Measurements from ENCODE around the gene RAPGEF6. TPM values are rescaled to one million over a fixed set of nuclear protein-coding genes. Genes with fewer than 3 reads are reported as not detected.

RAPGEF6 gene
- total RNA-seq, 3 donors from 2014 or later (not counting 1 experiment from before 2014, with no cell fraction given) = 30.1 to 61.0 (median 42.1) TPM

- Mint-ChIP-seq H3K4me1 (peaks cover 43 to 44% of the 10 kb centered on the region in 2 donors), H3K9me3 (no peaks in the 10 kb centered on the region), H3K27ac (peak overlapping the region; percentile 91 to 96), H3K4me3 (peak overlapping the region; percentile 90), H3K36me3 (no peaks in the 10 kb centered on the region), H3K27me3 (ENCODE audit: low read depth in 2 of 2) (no peaks in the 10 kb centered on the region)
- Histone ChIP-seq H3K27me3 (ENCODE audit: control insufficient read depth, insufficient read depth, low read length) (no peaks in the 10 kb centered on the region), H3K9me3 (ENCODE audit: control insufficient read depth, insufficient read depth, low read length) (no peaks in the 10 kb centered on the region), H3K36me3 (ENCODE audit: control insufficient read depth, insufficient read depth, low read length) (peaks cover 9% of the 10 kb centered on the region), H3K27ac (ENCODE audit: low read length) (peak overlapping the region; percentile 88), H3K4me3 (ENCODE audit: low read length) (peak overlapping the region; percentile 14), H3K4me1 (ENCODE audit: control insufficient read depth, insufficient read depth, low read length) (peaks cover 10% of the 10 kb centered on the region)
- intact Hi-C loops (cut with micrococcal nuclease) = loop anchor here (1.0 to 2.0 kb wide), 2 partner anchors 35 to 121 kb away; partner anchors contain the start of gene RAPGEF6
- ATAC-seq = peak in 2 of 3 donors; percentile 12 to 25
- 46% methylated on average over 6 of the region's 6 CpGs for WGBS (ENCODE audit: insufficient coverage)
- TF ChIP-seq CTCF (IDR thresholded peaks at IDR 0.05) = no peak
- DNase-seq = peak in 1 of 2 donors; percentile 46
These were observed 121.2 kb downstream of the RAPGEF6 start for GRCh38 chr5:131513780-131514179.

DNA sequence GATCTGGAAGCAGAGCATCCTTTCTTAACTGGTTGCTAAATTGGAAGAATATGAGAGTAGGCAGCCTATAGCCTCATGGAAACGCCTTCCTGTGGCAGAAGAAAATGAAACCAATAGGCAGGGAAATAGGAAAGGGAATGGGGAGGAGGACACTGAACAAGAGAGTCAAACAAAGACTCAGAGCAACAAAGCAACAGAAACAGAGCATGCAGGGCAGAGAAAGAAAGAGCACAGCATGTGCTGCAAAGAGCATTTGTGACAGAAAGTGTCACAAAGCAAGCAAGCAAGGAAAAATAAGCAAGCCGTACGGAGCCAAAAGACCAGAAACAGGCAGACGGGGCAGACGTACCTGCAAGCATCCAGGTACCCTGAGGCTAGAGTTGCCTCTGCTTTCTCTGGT lies 123.1 kb downstream of the RAPGEF6 start:
- peaks cover 10% of the 10 kb centered on the region for H3K4me1 ChIP-seq (ENCODE audit: control insufficient read depth, insufficient read depth, low read length)
- ATAC-seq (no peak), DNase-seq (no peak)
- Mint-ChIP-seq H3K4me1 (peaks cover 43 to 44% of the 10 kb centered on the region in 2 donors), H3K27me3 (ENCODE audit: low read depth in 2 of 2) (no peaks in the 10 kb centered on the region), H3K4me3 (peak overlapping the region; percentile 7), H3K9me3 (no peaks in the 10 kb centered on the region), H3K27ac (peak overlapping the region in 1 of 2 donors; percentile 11), H3K36me3 (no peaks in the 10 kb centered on the region)
- H3K4me3 ChIP-seq (ENCODE audit: low read length) = no peak overlapping the region
- no peaks in the 10 kb centered on the region for H3K9me3 ChIP-seq (ENCODE audit: control insufficient read depth, insufficient read depth, low read length)
- 95% methylated on average over 5 of the region's 5 CpGs for WGBS (ENCODE audit: insufficient coverage)
- H3K27me3 ChIP-seq (ENCODE audit: control insufficient read depth, insufficient read depth, low read length) = no peaks in the 10 kb centered on the region
- intact Hi-C loops (cut with micrococcal nuclease) = no loop called here
- peaks cover 18% of the 10 kb centered on the region for H3K36me3 ChIP-seq (ENCODE audit: control insufficient read depth, insufficient read depth, low read length)
- TF ChIP-seq CTCF (IDR thresholded peaks at IDR 0.05) = no peak
- H3K27ac ChIP-seq (ENCODE audit: low read length) = no peak overlapping the region

DNA sequence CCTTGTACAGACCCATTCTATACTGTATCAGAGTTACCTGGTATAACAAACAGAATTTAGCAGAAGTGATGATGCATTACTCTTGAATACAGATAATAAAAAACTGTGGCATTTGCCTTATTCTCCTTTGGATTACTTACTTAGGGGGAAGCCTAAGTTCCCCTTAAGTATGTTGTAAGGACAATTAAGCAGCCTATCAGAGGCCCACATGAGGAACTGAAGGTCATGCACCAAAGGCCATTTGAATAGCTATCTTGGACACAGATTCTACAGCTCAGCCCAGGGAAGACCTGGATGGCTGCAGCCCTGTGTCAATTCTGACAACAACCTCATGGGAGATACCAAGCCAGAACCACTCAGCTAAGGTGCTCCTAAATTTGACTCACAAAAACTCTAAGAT lies 125.2 kb downstream of the RAPGEF6 start:
- Histone ChIP-seq H3K4me1 (ENCODE audit: control insufficient read depth, insufficient read depth, low read length) (peaks cover 6% of the 10 kb centered on the region), H3K9me3 (ENCODE audit: control insufficient read depth, insufficient read depth, low read length) (no peaks in the 10 kb centered on the region), H3K4me3 (ENCODE audit: low read length) (no peak overlapping the region), H3K27ac (ENCODE audit: low read length) (no peak overlapping the region), H3K36me3 (ENCODE audit: control insufficient read depth, insufficient read depth, low read length) (peaks cover 34% of the 10 kb centered on the region), H3K27me3 (ENCODE audit: control insufficient read depth, insufficient read depth, low read length) (no peaks in the 10 kb centered on the region)
- peaks cover 25 to 29% of the 10 kb centered on the region in 2 donors for H3K4me1 Mint-ChIP-seq
- no peaks in the 10 kb centered on the region for H3K27me3 Mint-ChIP-seq (ENCODE audit: low read depth in 2 of 2)
- H3K36me3 Mint-ChIP-seq = no peaks in the 10 kb centered on the region
- TF ChIP-seq CTCF (IDR thresholded peaks at IDR 0.05) = no peak
- ATAC-seq = no peak
- H3K27ac Mint-ChIP-seq = peak overlapping the region in 1 of 2 donors; percentile 16
- no peaks in the 10 kb centered on the region for H3K9me3 Mint-ChIP-seq
- DNase-seq = no peak
- H3K4me3 Mint-ChIP-seq = no peak overlapping the region
- intact Hi-C loops (cut with micrococcal nuclease) = no loop called here

DNA sequence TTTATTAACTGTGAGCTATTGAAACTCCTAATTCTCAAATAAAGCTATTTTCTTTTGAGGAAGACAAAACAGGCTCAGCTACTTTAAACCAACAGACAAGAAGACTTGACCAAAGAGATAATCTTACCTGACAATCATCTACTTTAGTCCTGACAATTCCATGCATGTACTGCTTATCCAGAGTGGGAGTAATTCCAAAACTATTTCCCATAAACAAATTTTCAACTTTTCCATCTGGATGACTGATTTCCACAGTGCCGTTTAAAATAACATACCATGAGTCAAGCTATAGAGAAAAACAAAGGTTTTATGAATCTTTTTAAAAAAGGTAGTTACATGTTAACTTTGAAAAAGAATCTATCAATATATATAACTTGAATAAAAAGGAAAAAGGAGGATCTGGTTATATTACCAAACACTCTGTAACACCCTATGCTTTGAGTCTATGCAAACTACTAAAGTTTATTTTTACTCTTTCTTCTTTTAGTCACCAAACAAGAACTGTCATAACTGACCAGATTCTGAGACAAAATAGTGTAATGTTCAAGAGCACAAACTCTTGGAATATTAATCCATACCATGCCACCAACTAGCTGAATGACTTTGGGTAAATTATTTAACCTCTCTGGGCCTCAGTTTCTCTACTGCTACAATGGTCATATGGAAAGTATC lies 129.7 kb downstream of the RAPGEF6 start:
- H3K27ac Mint-ChIP-seq = no peak overlapping the region
- no peak overlapping the region for H3K4me3 ChIP-seq (ENCODE audit: low read length)

More for the DNA sequence above, 129.7 kb downstream of the RAPGEF6 start:
- WGBS (ENCODE audit: insufficient coverage) = no CpG with 5 or more reads among the region's 1 CpG
- Mint-ChIP-seq H3K27me3 (ENCODE audit: low read depth in 2 of 2) (no peaks in the 10 kb centered on the region), H3K36me3 (no peaks in the 10 kb centered on the region), H3K4me3 (no peak overlapping the region), H3K4me1 (peaks cover 5 to 7% of the 10 kb centered on the region in 2 donors), H3K9me3 (no peaks in the 10 kb centered on the region)
- no peak overlapping the region for H3K27ac ChIP-seq (ENCODE audit: low read length)
- no peaks in the 10 kb centered on the region for H3K4me1 ChIP-seq (ENCODE audit: control insufficient read depth, insufficient read depth, low read length)
- no peaks in the 10 kb centered on the region for H3K9me3 ChIP-seq (ENCODE audit: control insufficient read depth, insufficient read depth, low read length)
- peaks cover 60% of the 10 kb centered on the region for H3K36me3 ChIP-seq (ENCODE audit: control insufficient read depth, insufficient read depth, low read length)
- no peaks in the 10 kb centered on the region for H3K27me3 ChIP-seq (ENCODE audit: control insufficient read depth, insufficient read depth, low read length)
- intact Hi-C loops (cut with micrococcal nuclease) = no loop called here
- no peak for DNase-seq
- no peak for ATAC-seq
- no peak for TF ChIP-seq CTCF (IDR thresholded peaks at IDR 0.05)
